HG02840 (cell line): Measurements from ENCODE around the gene FGF22.
"Not testable (repeated sequence)": the region's sequence is repeated elsewhere in the genome, so short reads cannot be mapped to it uniquely, and the experiment has no call there.

ENCODE experiments used
- ATAC-seq: cut with Tn5 transposase; IDR thresholded peaks from one replicate; pipeline ENCODE4 v1.9.1; 2021; ENCODE audit warnings: mild to moderate bottlenecking, moderate library complexity, moderate number of reproducible peaks; ENCODE audit not compliant: unreplicated experiment, low FRiP score

The FGF22 gene

DNA sequence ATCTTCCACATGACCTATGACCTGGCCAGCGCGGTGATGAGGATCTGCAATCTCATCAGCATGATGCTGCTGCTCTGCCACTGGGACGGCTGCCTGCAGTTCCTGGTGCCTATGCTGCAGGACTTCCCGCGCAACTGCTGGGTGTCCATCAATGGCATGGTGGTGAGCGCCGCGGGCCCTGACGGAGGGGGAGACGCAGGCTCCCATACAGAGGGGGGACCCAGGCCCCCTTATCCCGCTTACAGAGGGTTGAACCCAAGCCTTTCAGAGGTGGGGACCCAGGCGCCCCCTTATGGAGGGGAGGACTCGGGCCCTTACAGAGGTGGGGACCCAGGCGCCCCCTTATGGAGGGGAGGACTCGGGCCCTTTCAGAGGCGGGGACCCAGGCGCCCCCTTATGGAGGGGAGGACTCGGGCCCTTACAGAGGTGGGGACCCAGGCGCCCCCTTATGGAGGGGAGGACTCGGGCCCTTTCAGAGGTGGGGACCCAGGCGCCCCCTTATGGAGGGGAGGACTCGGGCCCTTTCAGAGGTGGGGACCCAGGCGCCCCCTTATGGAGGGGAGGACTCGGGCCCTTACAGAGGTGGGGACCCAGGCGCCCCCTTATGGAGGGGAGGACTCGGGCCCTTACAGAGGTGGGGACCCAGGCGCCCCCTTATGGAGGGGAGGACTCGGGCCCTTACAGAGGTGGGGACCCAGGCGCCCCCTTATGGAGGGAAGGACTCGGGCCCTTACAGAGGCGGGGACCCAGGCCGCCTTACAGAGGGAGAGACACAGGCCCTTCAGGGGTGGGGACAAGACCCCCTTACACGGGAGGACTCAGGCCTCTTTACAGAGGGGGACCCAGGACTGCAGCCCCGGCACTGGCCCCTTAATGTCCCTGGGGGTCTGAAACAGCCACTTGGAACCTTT, 34.4 kb upstream of the FGF22 start:
- ATAC-seq: not testable (repeated sequence)

DNA sequence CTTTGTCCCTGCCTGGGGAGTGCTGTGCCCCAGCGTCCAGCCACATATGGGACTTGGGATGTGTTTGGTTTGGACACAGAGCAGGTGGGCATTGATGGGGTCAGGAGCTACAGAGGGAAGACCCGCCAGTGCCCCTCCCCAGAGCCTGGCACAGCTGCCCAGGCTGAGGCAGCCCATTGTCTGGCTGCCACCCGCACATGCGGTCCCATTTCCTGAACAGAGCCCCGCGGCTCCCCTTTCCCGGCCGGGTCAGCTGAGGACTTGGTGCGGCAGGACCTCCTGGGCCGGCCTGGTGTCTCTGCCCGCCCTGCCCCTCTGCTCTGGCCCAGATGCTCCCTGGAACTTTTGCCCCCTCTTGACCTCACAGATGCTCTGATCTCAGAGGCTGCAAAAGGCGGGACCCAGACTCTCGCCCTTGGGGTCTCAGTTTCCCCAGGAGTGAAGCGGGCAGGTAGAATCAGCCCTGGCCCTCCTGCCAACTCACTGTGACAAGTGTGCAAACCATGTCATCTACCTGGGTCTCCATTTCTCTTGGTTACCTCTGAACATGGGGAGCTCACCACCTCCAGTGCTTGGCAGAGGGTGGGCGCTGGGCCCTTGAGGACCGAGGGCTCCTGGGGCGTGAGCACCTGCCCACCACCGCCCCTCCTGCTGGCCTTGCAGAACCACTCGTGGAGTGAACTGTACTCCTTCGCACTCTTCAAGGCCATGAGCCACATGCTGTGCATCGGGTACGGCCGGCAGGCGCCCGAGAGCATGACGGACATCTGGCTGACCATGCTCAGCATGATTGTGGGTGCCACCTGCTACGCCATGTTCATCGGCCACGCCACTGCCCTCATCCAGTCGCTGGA, 32.2 kb upstream of the FGF22 start:
- ATAC-seq: no peak

GRCh38 chr19:608155-609003, 31.3 kb upstream of the FGF22 start:
- no peak for ATAC-seq

- ATAC-seq: no peak
Measured at GRCh38 chr19:609004-609346, 30.7 kb upstream of the FGF22 start.

DNA sequence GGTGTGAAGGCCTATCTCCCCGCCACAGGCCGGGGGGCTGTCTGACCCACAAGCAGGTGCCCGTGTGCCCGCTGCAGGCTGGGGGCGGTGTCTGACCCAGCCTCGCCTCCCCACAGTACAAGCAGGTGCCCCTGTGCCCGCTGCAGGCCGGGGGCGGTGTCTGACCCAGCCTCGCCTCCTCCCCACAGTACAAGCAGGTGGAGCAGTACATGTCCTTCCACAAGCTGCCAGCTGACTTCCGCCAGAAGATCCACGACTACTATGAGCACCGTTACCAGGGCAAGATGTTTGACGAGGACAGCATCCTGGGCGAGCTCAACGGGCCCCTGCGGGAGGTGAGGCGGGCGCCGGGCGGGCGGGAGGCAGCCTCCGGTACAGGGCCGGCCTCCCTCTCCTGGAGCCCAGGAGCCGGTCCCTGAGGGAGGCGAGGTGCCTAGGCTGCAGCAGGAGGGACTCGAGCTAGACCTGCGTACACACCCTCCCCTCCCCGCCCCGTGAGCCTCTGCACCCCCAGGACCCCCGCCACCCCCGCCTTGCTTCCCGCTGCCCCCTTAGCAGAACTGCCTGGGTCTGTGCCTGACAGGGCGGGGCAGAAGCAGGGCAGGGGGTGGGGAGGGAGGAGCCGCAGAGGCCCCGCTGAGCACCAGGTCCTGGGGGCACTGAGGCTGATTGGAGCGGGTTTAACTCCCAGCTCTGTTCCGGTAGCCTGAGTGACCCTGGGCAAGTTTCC, 29.4 kb upstream of the FGF22 start:
- no peak for ATAC-seq

DNA sequence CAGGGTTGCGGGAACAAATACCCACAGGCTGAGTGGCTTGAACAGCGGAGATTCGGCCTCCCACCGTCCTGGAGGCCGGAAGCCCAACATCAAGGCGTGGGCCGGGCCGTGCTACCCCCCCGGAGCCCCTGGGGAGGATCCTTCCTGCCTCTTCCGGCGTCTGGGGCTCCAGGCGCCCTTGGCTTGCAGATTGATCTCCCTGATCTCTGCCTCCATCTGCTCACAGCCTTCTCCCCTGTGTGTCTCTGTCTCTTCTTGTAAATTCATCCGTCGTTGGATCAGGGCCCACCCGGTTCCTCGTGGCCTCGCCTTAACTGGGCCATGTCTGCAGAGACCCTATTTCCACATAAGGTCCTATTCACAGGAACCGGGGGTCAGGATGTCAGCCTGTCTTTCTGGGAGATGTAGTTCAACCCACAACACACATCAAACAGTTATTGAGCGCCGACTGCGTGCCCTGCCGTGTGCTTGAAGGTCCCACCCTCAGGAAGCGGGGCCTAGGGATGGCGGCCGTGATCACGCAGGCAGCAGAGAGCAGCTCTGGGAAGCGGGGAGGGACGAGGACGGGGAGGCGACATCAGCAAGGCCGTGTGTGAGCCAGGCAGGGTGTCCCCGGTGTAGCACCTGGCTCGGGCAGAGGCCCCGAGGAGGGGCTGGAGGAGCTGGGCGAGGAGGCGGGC, 28.7 kb upstream of the FGF22 start:
- ATAC-seq: no peak

GRCh38 chr19:611481-611868, 28.2 kb upstream of the FGF22 start:
- ATAC-seq: no peak

DNA sequence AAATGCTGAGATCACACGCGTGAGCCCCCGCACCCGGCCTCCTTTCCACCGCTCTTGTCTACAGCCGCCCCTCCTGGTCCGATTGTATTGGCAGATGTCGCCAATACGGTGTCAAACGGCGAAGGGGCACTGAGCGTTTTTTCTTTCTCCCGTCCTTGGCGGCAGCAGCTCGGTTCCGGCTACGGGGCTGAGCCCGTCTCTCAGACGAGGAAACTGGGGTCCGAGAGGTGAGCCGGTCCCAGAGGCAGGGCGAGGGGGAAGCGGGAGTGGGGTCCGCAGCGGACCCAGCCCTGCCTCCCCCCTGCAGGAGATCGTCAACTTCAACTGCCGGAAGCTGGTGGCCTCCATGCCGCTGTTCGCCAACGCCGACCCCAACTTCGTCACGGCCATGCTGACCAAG, 26.7 kb upstream of the FGF22 start:
- no peak for ATAC-seq

DNA sequence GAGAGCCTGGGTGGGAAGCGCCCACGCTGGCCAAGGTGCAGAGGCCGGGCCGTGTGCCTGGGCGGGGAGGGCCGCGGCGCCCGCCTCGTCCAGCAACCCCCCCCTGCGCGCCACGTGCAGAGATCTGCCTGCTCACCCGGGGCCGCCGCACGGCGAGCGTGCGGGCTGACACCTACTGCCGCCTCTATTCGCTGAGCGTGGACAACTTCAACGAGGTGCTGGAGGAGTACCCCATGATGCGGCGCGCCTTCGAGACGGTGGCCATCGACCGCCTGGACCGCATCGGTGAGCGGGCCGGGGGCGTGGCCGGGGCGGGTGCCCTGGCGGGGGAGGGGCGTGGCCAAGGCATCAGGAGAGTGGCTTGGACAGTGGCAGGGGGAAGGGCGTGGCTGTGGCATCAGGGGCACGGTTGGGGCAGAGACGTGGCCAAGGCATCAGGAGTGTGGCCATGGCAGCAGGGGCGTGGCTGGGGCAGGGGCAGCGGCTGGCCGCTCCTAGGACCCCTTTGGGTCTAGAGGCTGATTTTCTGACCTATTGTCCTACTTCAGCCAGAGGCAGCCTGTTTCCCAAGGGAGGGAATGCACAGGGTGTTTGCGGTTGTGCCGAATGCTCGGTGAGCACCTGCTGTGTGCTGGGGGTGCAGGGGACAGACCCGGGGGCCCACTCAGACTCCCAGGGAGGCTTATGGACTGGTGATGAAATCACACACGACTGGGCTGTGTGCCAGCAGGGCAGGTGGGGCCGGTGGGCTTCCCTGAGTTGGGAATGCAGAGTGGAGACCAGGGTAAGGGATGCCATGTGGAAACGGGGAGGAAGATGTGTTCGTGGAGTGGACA, 25.7 kb upstream of the FGF22 start:
- no peak for ATAC-seq

DNA sequence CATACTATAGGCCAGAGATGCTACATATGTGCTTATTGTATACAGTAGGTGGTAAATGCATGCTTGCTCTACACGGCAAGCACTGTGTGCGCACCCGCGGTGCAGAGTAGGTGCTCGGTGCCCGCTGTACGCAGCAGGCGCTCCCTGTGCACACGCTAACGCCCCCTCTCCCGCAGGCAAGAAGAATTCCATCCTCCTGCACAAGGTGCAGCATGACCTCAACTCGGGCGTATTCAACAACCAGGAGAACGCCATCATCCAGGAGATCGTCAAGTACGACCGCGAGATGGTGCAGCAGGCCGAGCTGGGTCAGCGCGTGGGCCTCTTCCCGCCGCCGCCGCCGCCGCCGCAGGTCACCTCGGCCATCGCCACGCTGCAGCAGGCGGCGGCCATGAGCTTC, 24.1 kb upstream of the FGF22 start:
- no peak for ATAC-seq

GRCh38 chr19:616062-616700, 23.5 kb upstream of the FGF22 start:
- ATAC-seq: no peak

DNA sequence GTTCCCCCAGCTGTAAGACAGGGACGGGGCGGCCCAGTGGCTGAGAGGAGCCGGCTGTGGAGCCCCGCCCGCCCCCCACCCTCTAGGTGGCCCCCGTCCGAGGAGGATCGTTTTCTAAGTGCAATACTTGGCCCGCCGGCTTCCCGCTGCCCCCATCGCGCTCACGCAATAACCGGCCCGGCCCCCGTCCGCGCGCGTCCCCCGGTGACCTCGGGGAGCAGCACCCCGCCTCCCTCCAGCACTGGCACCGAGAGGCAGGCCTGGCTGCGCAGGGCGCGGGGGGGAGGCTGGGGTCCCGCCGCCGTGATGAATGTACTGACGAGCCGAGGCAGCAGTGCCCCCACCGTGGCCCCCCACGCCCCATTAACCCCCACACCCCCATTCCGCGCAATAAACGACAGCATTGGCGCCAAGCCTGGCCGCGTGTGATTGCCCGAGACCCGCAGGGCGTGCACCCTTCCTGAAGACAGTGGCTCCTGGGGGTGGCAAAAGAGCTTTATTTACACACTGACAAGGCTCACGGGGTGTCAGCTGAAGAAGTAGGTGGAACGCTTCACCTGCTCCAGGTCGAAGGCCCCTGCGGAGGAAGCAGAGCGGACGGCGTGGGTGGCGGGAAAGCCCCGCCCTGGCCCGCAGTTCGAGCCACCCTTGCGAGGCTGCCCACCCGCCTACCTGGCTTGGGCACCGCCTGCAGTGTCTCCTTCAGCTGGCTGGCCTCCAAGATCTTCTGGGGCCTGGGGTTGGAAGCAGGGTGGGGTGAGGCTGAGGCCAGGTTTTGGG, 22.7 kb upstream of the FGF22 start:
- no peak for ATAC-seq

- no peak for ATAC-seq
Measured at GRCh38 chr19:617551-618246, 22.0 kb upstream of the FGF22 start.

GRCh38 chr19:618247-618619, 21.4 kb upstream of the FGF22 start:
- ATAC-seq: no peak

GRCh38 chr19:618674-619285, 20.9 kb upstream of the FGF22 start:
- no peak for ATAC-seq

GRCh38 chr19:619286-620002, 20.2 kb upstream of the FGF22 start:
- ATAC-seq: no peak
